Endothelial cell (in vitro differentiated cells): ENCODE results near the gene LCP2. TPM values are rescaled to one million over a fixed set of nuclear protein-coding genes. Genes with fewer than 3 reads are reported as not detected.

Source experiments
- DNase-seq: peaks from one replicate; pipeline ENCODE4 v3.0.0; 2021; ENCODE audit warnings: low spot score
- H3K27ac Mint-ChIP-seq: one replicate; pipeline ENCODE4 v1.8.0; 2021; ENCODE audit warnings: mixed read lengths, inconsistent platforms; ENCODE audit not compliant: unreplicated experiment
- H3K27me3 Mint-ChIP-seq: one replicate; pipeline ENCODE4 v1.8.0; 2021; ENCODE audit warnings: mild to moderate bottlenecking, moderate library complexity, mixed read lengths, inconsistent platforms; ENCODE audit not compliant: unreplicated experiment
- H3K36me3 Mint-ChIP-seq: one replicate; pipeline ENCODE4 v1.8.0; 2021; ENCODE audit warnings: mild to moderate bottlenecking, low read depth, mixed read lengths, inconsistent platforms; ENCODE audit not compliant: unreplicated experiment
- H3K4me1 Mint-ChIP-seq: one replicate; pipeline ENCODE4 v1.8.0; 2021; ENCODE audit warnings: mild to moderate bottlenecking, mixed read lengths, inconsistent platforms; ENCODE audit not compliant: unreplicated experiment
- H3K4me3 Mint-ChIP-seq: one replicate; pipeline ENCODE4 v1.8.0; 2021; ENCODE audit warnings: mild to moderate bottlenecking, mixed read lengths, inconsistent platforms; ENCODE audit not compliant: unreplicated experiment
- H3K9me3 Mint-ChIP-seq: one replicate; pipeline ENCODE4 v1.8.0; 2021; ENCODE audit warnings: mixed read lengths, inconsistent platforms; ENCODE audit not compliant: unreplicated experiment
- CTCF ChIP-seq: fragments of 200-600 bp; sonication (generic); IDR thresholded peaks from one replicate; pipeline ENCODE4 v1.5.0; 2021; ENCODE audit warnings: antibody characterized with exemption; ENCODE audit not compliant: unreplicated experiment
- total RNA-seq: library from RNA; stranded (reverse); fragmentation: NEBNext Ultra II Directional; extraction: Animal tissue kit (Norgen Biotek cat#: 25700); gene quantifications from one replicate; pipeline ENCODE4 v1.2.1, GENCODE V29; 2021; ENCODE audit not compliant: unreplicated experiment

LCP2 gene
- total RNA-seq, 1 donor from 2014 or later: 13.8 TPM

GRCh38 chr5:170273968-170274710 is 23.4 kb downstream of the LCP2 start:
- H3K4me3 Mint-ChIP-seq: no peak overlapping the region
- H3K36me3 Mint-ChIP-seq: peaks cover 7% of the 10 kb centered on the region
- no peak overlapping the region for H3K27ac Mint-ChIP-seq
- TF ChIP-seq CTCF: no peak
- peaks cover 9% of the 10 kb centered on the region for H3K27me3 Mint-ChIP-seq
- peaks cover 32% of the 10 kb centered on the region for H3K4me1 Mint-ChIP-seq
- DNase-seq: peak; percentile 31
- no peaks in the 10 kb centered on the region for H3K9me3 Mint-ChIP-seq

GRCh38 chr5:170270293-170271069 is 27.1 kb downstream of the LCP2 start:
- Mint-ChIP-seq H3K36me3 (peaks cover 4% of the 10 kb centered on the region), H3K9me3 (no peaks in the 10 kb centered on the region), H3K4me3 (no peak overlapping the region), H3K4me1 (peaks cover 40% of the 10 kb centered on the region), H3K27ac (no peak overlapping the region), H3K27me3 (peaks cover 3% of the 10 kb centered on the region)
- no peak for DNase-seq
- TF ChIP-seq CTCF: no peak

- TF ChIP-seq CTCF: no peak
- no peak overlapping the region for H3K27ac Mint-ChIP-seq
- H3K4me3 Mint-ChIP-seq: peak overlapping the region; percentile 18
- no peaks in the 10 kb centered on the region for H3K9me3 Mint-ChIP-seq
- H3K4me1 Mint-ChIP-seq: peaks cover 40% of the 10 kb centered on the region
- H3K27me3 Mint-ChIP-seq: peaks cover 3% of the 10 kb centered on the region
- no peak for DNase-seq
- peaks cover 4% of the 10 kb centered on the region for H3K36me3 Mint-ChIP-seq
Measured at GRCh38 chr5:170269579-170269978, 28.0 kb downstream of the LCP2 start.

- H3K27ac Mint-ChIP-seq: no peak overlapping the region
- peaks cover 36% of the 10 kb centered on the region for H3K4me1 Mint-ChIP-seq
- TF ChIP-seq CTCF: no peak
- H3K9me3 Mint-ChIP-seq: no peaks in the 10 kb centered on the region
- H3K27me3 Mint-ChIP-seq: peaks cover 3% of the 10 kb centered on the region
- no peak for DNase-seq
- H3K4me3 Mint-ChIP-seq: no peak overlapping the region
- H3K36me3 Mint-ChIP-seq: peaks cover 4% of the 10 kb centered on the region
Measured at GRCh38 chr5:170268884-170269283, 28.7 kb downstream of the LCP2 start.

GRCh38 chr5:170268153-170268689 is 29.4 kb downstream of the LCP2 start:
- H3K36me3 Mint-ChIP-seq: peaks cover 4% of the 10 kb centered on the region
- H3K9me3 Mint-ChIP-seq: no peaks in the 10 kb centered on the region
- no peak overlapping the region for H3K4me3 Mint-ChIP-seq
- TF ChIP-seq CTCF: peak; percentile 33
- no peak overlapping the region for H3K27ac Mint-ChIP-seq
- no peak for DNase-seq
- H3K4me1 Mint-ChIP-seq: peaks cover 36% of the 10 kb centered on the region
- H3K27me3 Mint-ChIP-seq: peaks cover 3% of the 10 kb centered on the region
